NCI-H2029 (cell line): ENCODE results near the gene DAZAP1.
"Not testable (repeated sequence)": the region's sequence is repeated elsewhere in the genome, so short reads cannot be mapped to it uniquely, and the experiment has no call there.

ENCODE experiments used
- DNase-seq: peaks from one replicate; lab custom pipeline; 2025; lab: John Stamatoyannopoulos, UW

DAZAP1 gene

DNA sequence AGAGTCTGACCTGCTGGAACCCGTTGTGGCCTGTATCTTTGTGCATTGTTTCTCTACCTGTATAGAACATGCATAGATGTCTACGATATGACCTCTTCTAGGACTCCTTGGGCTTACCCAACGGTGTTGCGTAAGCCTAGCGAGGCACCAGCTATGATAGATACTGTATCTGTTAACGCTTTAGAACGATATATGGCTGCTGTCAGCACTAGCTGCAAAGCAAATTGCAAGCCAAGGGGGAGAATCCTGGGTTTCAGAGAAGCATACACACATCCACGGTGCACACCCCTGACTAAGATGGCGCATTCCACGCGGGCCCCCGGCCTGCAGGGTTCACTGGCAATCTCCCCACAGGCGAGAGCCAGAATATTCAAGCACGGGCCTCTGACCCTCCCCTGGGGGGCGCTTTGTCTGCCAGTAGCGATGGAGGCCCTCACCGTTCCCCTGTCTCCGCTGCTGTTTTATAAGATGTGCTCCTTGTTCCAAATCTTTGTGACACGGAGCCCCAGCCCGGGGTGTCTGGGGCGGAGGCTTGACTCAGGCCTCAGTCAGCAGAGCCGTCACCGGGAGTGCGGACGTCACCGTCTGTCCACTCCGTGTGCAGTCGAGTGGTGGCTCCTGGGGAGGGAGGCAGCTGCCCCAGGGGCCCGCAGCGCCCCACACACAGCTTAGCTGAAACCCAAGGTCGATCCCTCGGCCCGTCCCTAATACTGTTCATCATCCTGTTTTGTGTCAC, 17.9 kb downstream of the DAZAP1 start:
- DNase-seq = no peak

DNA sequence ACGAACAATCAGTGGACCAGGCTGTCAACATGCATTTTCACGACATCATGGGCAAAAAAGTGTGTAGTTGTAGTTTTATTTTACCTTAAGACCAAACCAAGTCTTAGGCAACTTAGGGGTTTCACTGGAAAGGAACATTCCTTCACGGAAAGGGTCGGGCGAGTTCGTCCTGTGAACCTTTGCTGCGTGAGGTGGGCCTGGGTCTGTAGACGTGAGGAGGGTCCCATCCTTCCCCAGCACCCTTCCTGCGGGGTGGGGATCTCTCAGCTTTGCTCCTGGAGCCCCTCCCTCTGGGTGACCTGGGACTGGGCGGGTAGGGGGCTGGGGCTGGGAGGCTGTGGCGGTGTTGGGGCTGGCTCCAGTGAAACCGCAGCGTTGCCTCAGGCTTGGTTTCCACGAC, 18.5 kb downstream of the DAZAP1 start:
- no peak for DNase-seq

GRCh38 chr19:1426736-1427135, 19.4 kb downstream of the DAZAP1 start:
- DNase-seq = no peak

GRCh38 chr19:1427221-1427920, 20.0 kb downstream of the DAZAP1 start:
- no peak for DNase-seq

GRCh38 chr19:1428738-1429391, 21.5 kb downstream of the DAZAP1 start:
- no peak for DNase-seq

DNA sequence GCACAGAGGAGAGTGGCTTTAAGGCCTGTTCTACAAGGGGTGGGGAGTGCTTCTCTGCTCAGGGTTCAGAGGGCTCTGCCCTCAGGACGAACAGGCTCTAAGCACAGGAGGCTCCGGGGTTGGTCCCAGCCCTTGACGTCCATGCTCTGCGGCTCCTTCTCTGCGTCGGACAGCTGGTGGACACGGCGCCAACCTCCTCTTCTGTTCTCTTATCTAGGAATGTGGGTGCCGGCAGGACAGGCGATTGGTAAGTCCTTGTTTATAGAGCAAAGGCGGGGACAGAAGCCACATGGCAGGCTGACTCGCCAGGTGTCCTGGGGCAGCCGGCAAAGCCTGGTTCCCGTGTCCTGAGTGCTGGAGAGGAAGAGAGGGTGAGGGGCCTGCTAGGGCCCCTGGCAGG, 22.4 kb downstream of the DAZAP1 start:
- DNase-seq = no peak

DNA sequence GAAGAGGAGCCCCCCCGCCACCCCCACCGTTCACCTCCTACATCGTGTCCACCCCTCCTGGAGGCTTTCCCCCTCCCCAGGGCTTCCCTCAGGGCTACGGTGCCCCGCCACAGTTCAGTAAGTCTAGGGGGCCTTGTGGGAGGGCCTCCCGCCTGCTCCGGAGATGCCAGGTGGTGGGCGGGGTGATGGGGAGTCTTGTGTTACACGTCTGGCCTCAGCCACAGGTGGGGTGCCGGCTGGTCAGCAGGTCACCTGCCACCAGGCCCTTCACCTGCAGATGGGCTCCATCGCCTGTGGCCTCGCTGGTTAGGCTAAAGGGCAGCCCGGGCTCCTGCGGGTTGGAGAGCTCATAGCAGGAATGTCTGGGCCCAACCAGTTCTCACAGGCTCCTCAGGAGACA, 22.9 kb downstream of the DAZAP1 start:
- no peak for DNase-seq

DNA sequence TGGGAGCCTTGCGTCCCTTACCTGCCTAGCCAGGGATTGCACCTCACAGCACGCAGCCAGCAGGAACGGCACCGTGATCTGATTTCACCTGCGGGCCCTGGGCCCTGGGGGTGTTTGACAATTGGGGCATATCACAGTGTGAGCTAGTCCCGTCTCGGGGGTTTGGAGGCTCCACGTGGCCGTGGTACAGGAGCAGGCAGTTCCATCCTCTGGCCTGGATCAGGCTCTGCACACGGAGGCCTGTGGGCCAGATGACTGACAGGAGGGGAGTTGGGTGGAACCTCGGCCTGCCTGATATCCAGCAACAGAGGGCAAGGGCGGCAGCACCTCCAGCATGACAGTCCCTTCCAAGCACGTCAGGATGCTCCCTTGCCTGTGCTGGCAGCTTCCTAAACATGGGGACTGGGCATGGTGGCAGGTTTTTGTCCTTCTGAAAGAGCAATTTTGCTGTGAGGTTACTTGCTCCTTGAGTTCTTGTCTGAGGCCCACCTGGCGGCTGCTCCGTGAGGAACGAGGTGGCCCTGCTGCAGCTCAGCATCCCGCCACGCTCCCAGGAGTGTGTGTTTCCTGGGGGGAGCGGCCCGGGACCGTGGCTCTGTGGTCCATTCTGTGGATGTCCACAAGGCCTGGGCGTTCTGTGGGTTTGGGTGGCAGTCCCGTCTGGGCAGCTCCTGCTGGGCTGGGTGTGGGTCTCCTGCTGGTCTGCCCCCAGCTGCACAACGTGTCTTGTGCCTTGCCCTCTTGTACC, 24.5 kb downstream of the DAZAP1 start:
- DNase-seq = no peak

DNA sequence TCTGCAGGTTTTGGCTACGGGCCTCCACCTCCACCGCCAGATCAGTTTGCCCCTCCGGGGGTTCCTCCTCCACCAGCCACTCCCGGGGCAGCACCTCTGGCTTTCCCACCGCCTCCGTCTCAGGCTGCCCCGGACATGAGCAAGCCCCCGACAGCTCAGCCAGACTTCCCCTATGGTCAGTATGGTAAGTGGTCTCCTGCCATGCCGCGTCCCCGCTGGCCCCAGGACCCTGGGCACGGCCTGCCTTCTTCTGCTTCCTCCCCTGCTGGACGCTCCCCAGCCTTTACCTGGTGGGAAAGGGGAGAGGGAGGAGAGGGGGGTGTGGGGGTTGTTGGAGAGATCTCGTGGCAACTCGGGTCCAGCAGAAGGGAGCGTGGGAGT, 25.1 kb downstream of the DAZAP1 start:
- no peak for DNase-seq

DNA sequence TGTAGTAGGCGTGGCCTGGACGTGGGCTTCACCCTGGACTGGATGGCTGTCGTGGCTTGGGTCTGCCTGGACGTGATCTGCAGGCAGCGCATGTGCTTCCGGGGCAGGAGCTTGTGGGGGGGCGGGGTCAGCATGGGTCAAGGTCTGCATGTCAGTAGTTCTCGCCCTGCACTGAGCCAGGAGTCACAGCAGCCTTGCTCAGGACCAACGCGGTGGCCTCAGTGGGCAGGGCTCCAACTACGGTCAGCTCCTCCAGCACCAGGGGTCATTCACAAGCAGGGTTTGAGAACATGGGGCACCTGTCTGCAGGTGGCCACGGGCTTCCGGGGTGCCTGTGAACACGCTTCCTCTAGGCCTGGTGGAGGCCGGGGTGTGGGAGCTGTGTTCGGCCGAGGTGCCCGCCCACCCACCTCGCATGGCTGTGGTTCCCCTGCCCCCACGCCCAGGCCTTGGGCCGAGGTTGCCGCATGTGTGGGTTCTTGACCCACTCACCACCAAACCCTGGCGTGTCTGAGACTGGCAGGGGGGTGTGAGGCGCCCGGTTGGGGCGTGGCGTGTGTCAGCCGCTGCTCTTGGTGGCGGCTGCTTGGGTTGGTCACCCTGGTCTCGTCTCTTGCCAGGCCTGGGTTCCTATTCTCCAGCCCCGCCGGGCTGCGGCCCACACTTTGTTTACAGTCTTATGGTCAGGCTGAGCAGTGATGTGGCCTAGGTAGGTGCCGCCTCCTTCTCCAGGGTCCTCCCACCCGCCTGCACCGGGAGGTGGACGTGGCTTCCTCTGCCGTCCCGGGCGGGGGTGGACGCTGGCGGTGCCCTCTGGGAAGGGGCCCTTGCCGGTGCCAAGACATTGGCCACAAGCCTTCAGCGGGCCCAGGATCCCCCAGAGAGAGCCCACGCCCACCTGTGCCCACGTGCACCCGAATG, 26.0 kb downstream of the DAZAP1 start:
- no peak for DNase-seq

DNA sequence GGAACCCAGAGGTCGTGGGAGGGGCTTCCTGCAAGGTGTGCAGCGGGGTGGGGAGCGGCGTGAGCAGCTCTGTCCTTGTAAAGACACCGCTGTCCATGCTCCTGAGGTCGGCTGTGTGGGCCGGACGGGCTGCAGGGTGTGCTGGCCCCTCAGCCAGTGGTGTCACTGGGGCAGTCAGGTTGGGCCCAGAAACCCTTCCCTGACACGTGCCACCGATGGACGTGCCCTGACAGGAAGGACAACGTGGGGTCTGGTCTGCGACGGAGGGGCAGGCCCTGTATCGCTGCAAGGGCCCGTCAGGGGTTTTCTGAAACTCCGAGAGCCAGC, 26.6 kb downstream of the DAZAP1 start:
- DNase-seq = no peak

- DNase-seq = no peak
Observed at GRCh38 chr19:1434577-1435060, 27.2 kb downstream of the DAZAP1 start.

DNA sequence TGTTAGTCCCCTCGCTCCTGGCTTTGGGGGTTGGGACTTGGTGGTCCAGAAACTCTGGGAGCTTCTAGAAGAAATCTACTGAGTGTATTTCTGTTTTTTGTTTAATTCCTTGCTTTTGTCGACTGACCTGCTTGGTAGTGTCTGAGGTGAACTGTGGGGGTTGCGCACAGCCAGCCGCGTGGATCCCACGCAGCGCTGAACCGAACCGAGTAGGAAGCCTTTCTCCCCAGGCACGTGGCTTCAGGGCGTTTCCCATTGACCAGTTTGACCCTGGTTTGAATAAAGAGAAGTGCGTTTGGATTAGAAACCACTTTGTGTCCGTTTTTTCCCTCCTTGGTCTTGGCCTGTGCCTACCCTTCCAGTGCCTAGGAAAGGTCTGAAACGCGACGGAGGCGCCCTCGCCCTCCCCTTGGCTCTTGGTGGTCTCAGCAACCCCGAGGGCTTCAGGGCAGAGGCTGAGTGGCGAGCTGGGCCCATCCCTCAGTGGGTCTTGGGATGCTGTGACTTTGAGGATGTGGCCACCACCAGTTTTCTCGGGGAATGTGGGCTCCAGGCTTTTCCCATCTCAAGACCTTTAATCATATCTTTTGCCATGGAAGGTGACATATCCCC, 28.1 kb downstream of the DAZAP1 start:
- DNase-seq = no peak

DNA sequence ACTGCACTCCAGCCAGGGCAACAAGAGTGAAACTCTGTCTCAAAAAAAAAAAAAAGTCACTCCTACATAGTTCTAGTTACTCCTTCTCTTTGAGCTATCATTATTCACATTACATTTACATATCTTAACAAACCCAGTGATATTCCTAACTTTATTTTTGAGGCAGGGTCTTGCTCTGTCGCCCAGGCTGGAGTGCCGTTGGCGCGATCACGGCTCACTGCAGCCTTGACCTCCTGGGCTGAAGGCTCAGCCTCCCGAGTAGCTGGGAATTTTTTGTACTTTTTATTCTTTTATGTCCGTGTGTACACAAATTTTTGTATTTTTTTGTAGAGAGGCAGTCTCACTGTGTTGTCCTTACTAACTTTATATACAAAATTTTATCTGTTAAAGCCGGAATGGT, 30.2 kb downstream of the DAZAP1 start:
- DNase-seq = no peak

DNA sequence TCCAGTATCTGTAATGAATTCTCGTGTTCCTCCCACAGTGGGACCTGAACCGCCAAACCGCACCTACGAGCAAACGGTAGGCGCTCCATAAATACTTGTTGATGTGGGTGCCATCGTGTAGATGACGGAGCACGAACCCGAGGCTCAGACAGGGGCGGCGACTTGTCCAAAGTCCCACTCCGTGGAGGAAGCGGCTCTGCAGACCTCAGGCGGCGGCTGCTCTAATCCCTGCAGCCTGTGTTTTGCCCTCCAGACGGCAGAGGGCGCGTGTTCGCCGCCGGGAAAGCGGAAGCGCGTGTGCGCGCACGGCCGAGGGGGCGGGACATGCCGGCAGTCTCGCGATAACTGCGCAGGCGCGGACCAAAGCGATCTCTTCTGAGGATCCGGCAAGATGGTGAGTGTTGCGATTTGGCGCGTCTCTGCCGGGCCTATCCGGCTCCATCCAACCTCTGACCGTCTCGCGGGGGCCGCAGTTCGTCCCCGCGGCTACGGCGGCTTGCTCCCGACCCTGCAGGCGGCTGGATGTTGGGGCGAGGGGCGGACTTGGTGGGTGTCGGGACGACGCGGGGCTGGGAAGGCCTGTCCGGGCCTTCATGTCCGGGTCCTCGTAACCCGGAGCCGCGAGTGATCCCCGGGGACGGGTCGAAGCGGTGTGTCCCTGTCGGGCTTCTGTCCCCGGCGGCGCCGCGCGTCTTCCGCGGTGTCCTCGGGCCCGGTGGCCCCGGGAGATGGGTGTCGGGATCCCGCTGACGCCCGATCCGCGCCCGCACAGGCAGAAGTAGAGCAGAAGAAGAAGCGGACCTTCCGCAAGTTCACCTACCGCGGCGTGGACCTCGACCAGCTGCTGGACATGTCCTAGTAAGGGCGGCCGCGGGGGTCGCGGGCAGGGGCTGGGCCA, 30.9 kb downstream of the DAZAP1 start, which contains the start of gene RPS15:
Gene RPS15 (plus strand): TSS at position 362 of the 898 bp plus-strand sequence. CDS start 30 bp downstream, at position 392.
- peak; percentile 89 for DNase-seq

DNA sequence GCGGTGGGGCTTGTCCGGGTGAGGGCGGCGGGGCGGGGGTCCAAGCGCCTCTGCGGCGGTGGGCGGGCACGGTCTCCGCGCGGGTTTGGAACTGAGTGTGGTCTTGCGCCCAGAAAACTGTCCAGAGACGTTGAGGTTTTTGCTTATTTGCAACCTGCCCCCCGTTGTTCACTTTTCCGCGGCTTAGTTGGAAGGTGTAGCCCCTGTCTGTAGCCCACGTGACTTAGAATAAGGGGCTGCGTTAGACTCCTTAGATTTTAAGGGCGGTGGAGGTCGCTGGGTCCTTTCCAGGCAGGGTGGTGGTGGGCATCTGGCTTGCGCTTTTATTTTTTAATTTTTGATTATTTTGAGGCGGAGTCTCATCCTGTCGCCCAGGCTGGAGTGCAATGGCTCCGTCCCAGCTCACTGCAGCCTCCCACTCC, 31.6 kb downstream of the DAZAP1 start:
- DNase-seq = no peak

GRCh38 chr19:1439525-1440417, 32.4 kb downstream of the DAZAP1 start:
- DNase-seq = not testable (repeated sequence)

DNA sequence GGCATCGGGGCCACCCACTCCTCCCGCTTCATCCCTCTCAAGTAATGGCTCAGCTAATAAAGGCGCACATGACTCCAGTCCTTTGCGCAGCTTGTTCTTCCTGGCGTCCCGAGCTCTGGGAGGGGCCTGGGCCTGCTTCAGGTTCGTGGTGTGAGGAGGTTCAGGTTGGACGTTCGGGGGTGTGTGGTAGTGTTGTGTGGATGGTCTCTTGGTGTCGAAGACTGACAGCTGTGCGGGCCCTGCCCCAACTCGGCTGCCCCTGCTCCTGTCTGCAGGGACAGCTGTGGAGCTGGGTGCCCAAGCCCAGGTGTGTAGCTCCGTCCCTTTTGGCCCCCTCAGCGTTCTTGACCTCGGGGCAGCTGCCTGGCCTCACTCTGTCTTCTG, 33.0 kb downstream of the DAZAP1 start:
- DNase-seq = no peak

DNA sequence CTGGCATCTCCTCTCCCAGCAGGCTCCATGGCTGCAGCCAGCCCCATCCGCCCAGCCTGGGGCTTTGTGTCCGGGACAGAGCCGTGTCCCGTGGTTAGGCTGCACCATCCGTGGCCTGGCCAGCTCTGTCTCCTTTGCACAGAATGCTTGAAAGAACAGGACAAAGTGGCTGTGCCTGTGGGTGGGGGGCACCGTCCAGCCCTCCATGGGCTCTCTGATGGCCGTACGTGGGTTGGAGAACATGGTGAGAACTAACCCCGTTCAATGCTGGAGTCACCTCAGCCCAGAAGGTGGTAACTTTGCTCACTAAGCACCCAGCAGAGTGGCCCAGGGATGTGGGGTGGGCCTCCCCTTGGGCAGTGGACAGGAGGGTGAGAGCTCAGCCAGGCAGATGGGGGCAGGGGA, 33.6 kb downstream of the DAZAP1 start:
- DNase-seq = no peak
